CD4-positive, CD25-positive, alpha-beta regulatory T cell (primary cell): ENCODE data around the gene TMEM80. TPM values are rescaled to one million over a fixed set of nuclear protein-coding genes. Genes with fewer than 3 reads are reported as not detected.

Experiments used
- ATAC-seq, 2 donors: fragments of 150-1000 bp; cut with Tn5 transposase; one replicate each; pipeline ENCODE4 v1.10.0; 2021; ENCODE audit warnings: low read depth in 2 of 2, moderate number of reproducible peaks in 2 of 2, moderate library complexity in 1 of 2
- DNase-seq, 3 donors: peaks; one replicate each; pipeline versions ENCODE4 v3.0.0 to v3.0.0-alpha.2; 2012 to 2022; ENCODE audit warnings: mixed read lengths in 1 of 3
- H3K27ac ChIP-seq: one replicate; pipeline ENCODE4 v1.7.0; 2013; ENCODE audit warnings: mild to moderate bottlenecking, low read length; ENCODE audit not compliant: insufficient read depth, poor library complexity, severe bottlenecking
- H3K27me3 ChIP-seq: one replicate; pipeline ENCODE4 v1.7.0; 2013; ENCODE audit warnings: low read length; ENCODE audit not compliant: control insufficient read depth, insufficient read depth
- H3K36me3 ChIP-seq: one replicate; pipeline ENCODE4 v1.7.0; 2013; ENCODE audit warnings: mild to moderate bottlenecking, low read length, moderate library complexity; ENCODE audit not compliant: control insufficient read depth, insufficient read depth
- H3K4me1 ChIP-seq: 2 replicates; pipeline ENCODE4 v1.7.0; 2013; ENCODE audit warnings: mild to moderate bottlenecking, low read length; ENCODE audit not compliant: insufficient read depth, control insufficient read depth, poor library complexity, severe bottlenecking
- H3K4me3 ChIP-seq: one replicate; pipeline ENCODE4 v1.7.0; 2013; ENCODE audit warnings: low read depth, mild to moderate bottlenecking, low read length, moderate library complexity
- H3K9me3 ChIP-seq, 2 experiments: 1 replicate in 1 of 2; 2 replicates in 1 of 2; pipeline ENCODE4 v1.7.0; 2013; ENCODE audit warnings: low read length in 2 of 2, mild to moderate bottlenecking in 1 of 2, moderate library complexity in 1 of 2; ENCODE audit not compliant: control insufficient read depth in 2 of 2
- H3K27ac Mint-ChIP-seq, 3 donors: one replicate each; pipeline ENCODE4 v1.8.0; 2020 to 2022; ENCODE audit warnings: mild to moderate bottlenecking in 3 of 3, mixed read lengths in 3 of 3, moderate library complexity in 2 of 3
- H3K27me3 Mint-ChIP-seq: one replicate; pipeline ENCODE4 v1.8.0; 2022; ENCODE audit warnings: mild to moderate bottlenecking, mixed read lengths
- H3K36me3 Mint-ChIP-seq: one replicate; pipeline ENCODE4 v1.8.0; 2020; ENCODE audit warnings: mixed read lengths
- H3K4me1 Mint-ChIP-seq, 4 donors: one replicate each; pipeline ENCODE4 v1.8.0; 2020 to 2022; ENCODE audit warnings: mixed read lengths in 4 of 4, mild to moderate bottlenecking in 1 of 4
- H3K4me3 Mint-ChIP-seq, 4 donors: one replicate each; pipeline ENCODE4 v1.8.0; 2020 to 2022; ENCODE audit warnings: mild to moderate bottlenecking in 4 of 4, mixed read lengths in 4 of 4, moderate library complexity in 3 of 4
- H3K9me3 Mint-ChIP-seq, 7 donors: one replicate each; pipeline ENCODE4 v1.8.0; 2020 to 2022; ENCODE audit warnings: mixed read lengths in 7 of 7, mild to moderate bottlenecking in 3 of 7, moderate library complexity in 2 of 7
- polyA plus RNA-seq, 4 donors: library from polyadenylated mRNA; unstranded; fragments of 300-500 nt; fragmentation: Illumina TruSeq; gene quantifications; one replicate each; pipeline ENCODE4 v1.2.3, GENCODE V29; 2021
- total RNA-seq: library from RNA; stranded (reverse); gene quantifications from one replicate; pipeline ENCODE4 v1.2.3, GENCODE V29; 2022

The TMEM80 gene
- total and polyA plus RNA-seq, 5 donors from 2014 or later: 24.5 to 35.0 (median 26.3) TPM

GRCh38 chr11:720017-720641 lies 24.5 kb downstream of the TMEM80 start:
- Mint-ChIP-seq H3K27ac (no peak overlapping the region), H3K4me3 (peak overlapping the region in 2 of 4 donors; percentile 11 to 52), H3K36me3 (no peaks in the 10 kb centered on the region)

DNA sequence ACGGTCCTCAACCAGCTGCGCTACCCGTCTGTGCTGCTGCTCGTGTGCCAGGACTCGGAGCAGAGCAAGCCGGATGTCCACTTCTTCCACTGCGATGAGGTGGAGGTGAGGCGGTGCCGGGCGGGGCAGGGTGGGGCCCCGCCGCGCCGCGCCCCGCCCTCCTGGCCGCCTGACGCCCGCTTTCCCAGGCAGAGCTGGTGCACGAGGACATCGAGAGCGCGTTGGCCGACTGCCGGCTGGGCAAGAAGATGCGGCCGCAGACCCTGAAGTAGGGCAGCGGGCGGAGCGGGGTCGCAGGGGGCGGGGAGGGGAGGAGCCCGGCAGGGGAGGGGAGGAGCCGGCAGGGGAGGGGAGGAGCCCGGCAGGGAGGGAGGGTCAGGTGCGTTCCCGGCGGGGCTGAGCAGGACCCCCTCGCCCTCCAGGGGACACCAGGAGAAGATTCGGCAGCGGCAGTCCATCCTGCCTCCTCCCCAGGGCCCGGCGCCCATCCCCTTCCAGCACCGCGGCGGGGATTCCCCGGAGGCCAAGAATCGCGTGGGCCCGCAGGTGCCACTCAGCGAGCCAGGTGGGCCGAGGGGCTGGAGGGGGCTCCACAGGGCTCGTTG lies 25.1 kb downstream of the TMEM80 start:
- peaks cover 0 to 23% (median 9%) of the 10 kb centered on the region in 4 donors for H3K4me1 Mint-ChIP-seq
- Histone ChIP-seq H3K27me3 (no peaks in the 10 kb centered on the region), H3K36me3 (no peaks in the 10 kb centered on the region), H3K4me3 (no peak overlapping the region), H3K27ac (no peak overlapping the region), H3K4me1 (peaks cover 37% of the 10 kb centered on the region), H3K9me3 (no peaks in the 10 kb centered on the region)
- no peaks in the 10 kb centered on the region for H3K36me3 Mint-ChIP-seq
- peak in 2 of 3 donors; percentile 35 to 66 for DNase-seq
- no peaks in the 10 kb centered on the region for H3K9me3 Mint-ChIP-seq
- H3K27ac Mint-ChIP-seq: no peak overlapping the region
- peak; percentile 22 to 69 for ATAC-seq
- H3K4me3 Mint-ChIP-seq: peak overlapping the region in 1 of 4 donors; percentile 52
- peaks cover 13% of the 10 kb centered on the region for H3K27me3 Mint-ChIP-seq

More at GRCh38 chr11:720017-720641, 24.5 kb downstream of the TMEM80 start:
- H3K9me3 Mint-ChIP-seq: peaks cover 0 to 3% (median 0%) of the 10 kb centered on the region in 7 donors
- no peak for DNase-seq
- no peak for ATAC-seq
- H3K27me3 Mint-ChIP-seq: peaks cover 13% of the 10 kb centered on the region
- Histone ChIP-seq H3K4me1 (peaks cover 31% of the 10 kb centered on the region), H3K9me3 (no peaks in the 10 kb centered on the region), H3K4me3 (no peak overlapping the region), H3K27ac (no peak overlapping the region), H3K36me3 (no peaks in the 10 kb centered on the region), H3K27me3 (no peaks in the 10 kb centered on the region)
- H3K4me1 Mint-ChIP-seq: peaks cover 0 to 21% (median 9%) of the 10 kb centered on the region in 4 donors

DNA sequence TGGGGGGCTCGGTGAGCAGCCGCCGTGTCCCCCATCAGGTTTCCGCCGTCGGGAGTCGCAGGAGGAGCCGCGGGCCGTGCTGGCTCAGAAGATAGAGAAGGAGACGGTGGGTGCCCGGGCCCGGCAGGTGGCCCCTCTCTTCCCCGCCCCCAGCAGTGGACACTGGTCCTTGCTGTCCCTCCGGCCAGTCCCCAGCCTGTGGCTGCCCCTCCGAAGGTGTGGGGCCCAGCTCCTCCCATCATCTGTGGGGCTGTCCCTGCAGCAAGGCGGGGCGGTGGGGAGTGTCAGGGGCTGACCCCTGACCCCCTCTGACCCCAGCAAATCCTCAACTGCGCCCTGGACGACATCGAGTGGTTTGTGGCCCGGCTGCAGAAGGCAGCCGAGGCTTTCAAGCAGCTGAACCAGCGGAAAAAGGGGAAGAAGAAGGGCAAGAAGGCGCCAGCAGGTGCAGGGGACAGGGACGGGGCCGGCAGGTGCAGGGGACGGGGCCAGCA lies 25.7 kb downstream of the TMEM80 start:
- Histone ChIP-seq H3K27ac (no peak overlapping the region), H3K9me3 (no peaks in the 10 kb centered on the region), H3K27me3 (no peaks in the 10 kb centered on the region), H3K4me3 (no peak overlapping the region), H3K4me1 (peaks cover 42% of the 10 kb centered on the region), H3K36me3 (no peaks in the 10 kb centered on the region)
- ATAC-seq (peak in 1 of 2 donors; percentile 1), DNase-seq (no peak)
- Mint-ChIP-seq H3K9me3 (no peaks in the 10 kb centered on the region), H3K4me3 (peak overlapping the region in 3 of 4 donors; percentile 44 to 77 (median 55)), H3K4me1 (peaks cover 0 to 23% (median 9%) of the 10 kb centered on the region in 4 donors), H3K27me3 (peaks cover 13% of the 10 kb centered on the region), H3K36me3 (no peaks in the 10 kb centered on the region), H3K27ac (no peak overlapping the region)

DNA sequence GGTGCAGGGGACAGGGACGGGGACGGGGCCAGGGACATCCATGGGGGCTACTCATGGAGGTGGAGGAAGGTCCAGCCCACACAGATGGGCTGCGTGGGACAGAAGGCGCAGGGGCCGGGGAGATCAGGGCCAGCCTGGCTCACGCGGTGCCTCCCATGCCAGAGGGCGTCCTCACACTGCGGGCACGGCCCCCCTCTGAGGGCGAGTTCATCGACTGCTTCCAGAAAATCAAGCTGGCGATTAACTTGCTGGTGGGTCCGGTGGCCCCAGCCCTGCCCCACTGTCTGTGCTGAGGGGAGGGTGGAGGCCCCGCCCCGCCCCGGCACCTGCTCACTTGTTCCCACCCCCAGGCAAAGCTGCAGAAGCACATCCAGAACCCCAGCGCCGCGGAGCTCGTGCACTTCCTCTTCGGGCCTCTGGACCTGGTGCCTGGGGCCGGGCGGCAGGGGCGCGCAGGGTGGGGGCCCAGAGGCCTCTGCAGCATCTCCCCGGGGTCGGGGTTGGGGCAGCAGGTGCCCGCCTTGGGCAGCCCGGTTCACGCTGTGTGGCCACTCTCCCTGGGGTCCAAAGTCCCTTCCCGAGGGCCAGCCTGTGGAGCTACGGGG lies 26.2 kb downstream of the TMEM80 start:
- Histone ChIP-seq H3K27ac (no peak overlapping the region), H3K4me1 (peaks cover 48% of the 10 kb centered on the region), H3K9me3 (no peaks in the 10 kb centered on the region), H3K27me3 (no peaks in the 10 kb centered on the region), H3K36me3 (no peaks in the 10 kb centered on the region), H3K4me3 (no peak overlapping the region)
- Mint-ChIP-seq H3K36me3 (no peaks in the 10 kb centered on the region), H3K4me1 (peaks cover 0 to 26% (median 9%) of the 10 kb centered on the region in 4 donors), H3K27ac (no peak overlapping the region), H3K4me3 (peak overlapping the region in 3 of 4 donors; percentile 44 to 77 (median 55)), H3K9me3 (no peaks in the 10 kb centered on the region), H3K27me3 (peaks cover 13% of the 10 kb centered on the region)
- DNase-seq (peak; percentile 49 to 68 (median 50)), ATAC-seq (peak; percentile 47 to 59)

GRCh38 chr11:722346-722811 lies 26.8 kb downstream of the TMEM80 start:
- Mint-ChIP-seq H3K9me3 (no peaks in the 10 kb centered on the region), H3K4me1 (peaks cover 0 to 30% (median 9%) of the 10 kb centered on the region in 4 donors), H3K4me3 (no peak overlapping the region), H3K27me3 (peaks cover 13% of the 10 kb centered on the region), H3K27ac (peak overlapping the region in 1 of 3 donors; percentile 83), H3K36me3 (no peaks in the 10 kb centered on the region)
- no peak overlapping the region for H3K4me3 ChIP-seq
- no peak overlapping the region for H3K27ac ChIP-seq
- peaks cover 52% of the 10 kb centered on the region for H3K4me1 ChIP-seq
- H3K27me3 ChIP-seq: no peaks in the 10 kb centered on the region
- no peaks in the 10 kb centered on the region for H3K36me3 ChIP-seq
- H3K9me3 ChIP-seq: no peaks in the 10 kb centered on the region
- no peak for ATAC-seq
- no peak for DNase-seq

GRCh38 chr11:723120-723883 lies 27.7 kb downstream of the TMEM80 start:
- H3K9me3 Mint-ChIP-seq: no peaks in the 10 kb centered on the region
- Histone ChIP-seq H3K4me1 (peaks cover 60% of the 10 kb centered on the region), H3K27ac (no peak overlapping the region), H3K4me3 (no peak overlapping the region), H3K27me3 (no peaks in the 10 kb centered on the region), H3K36me3 (no peaks in the 10 kb centered on the region), H3K9me3 (no peaks in the 10 kb centered on the region)
- peaks cover 13% of the 10 kb centered on the region for H3K27me3 Mint-ChIP-seq
- H3K4me3 Mint-ChIP-seq: peak overlapping the region; percentile 67 to 97 (median 86)
- ATAC-seq (peak; percentile 16 to 41), DNase-seq (peak; percentile 40 to 80 (median 66))
- H3K4me1 Mint-ChIP-seq: peaks cover 0 to 35% (median 9%) of the 10 kb centered on the region in 4 donors
- no peaks in the 10 kb centered on the region for H3K36me3 Mint-ChIP-seq
- peak overlapping the region in 1 of 3 donors; percentile 71 for H3K27ac Mint-ChIP-seq

GRCh38 chr11:724049-724777 lies 28.6 kb downstream of the TMEM80 start:
- no peak overlapping the region for H3K4me3 ChIP-seq
- Mint-ChIP-seq H3K27me3 (peaks cover 10% of the 10 kb centered on the region), H3K4me3 (peak overlapping the region in 3 of 4 donors; percentile 24 to 67 (median 33)), H3K27ac (peak overlapping the region in 1 of 3 donors; percentile 63), H3K36me3 (no peaks in the 10 kb centered on the region), H3K4me1 (peaks cover 0 to 33% (median 9%) of the 10 kb centered on the region in 4 donors), H3K9me3 (no peaks in the 10 kb centered on the region)
- no peak for DNase-seq
- H3K27ac ChIP-seq: no peak overlapping the region
- no peaks in the 10 kb centered on the region for H3K9me3 ChIP-seq
- no peak for ATAC-seq
- peaks cover 60% of the 10 kb centered on the region for H3K4me1 ChIP-seq
- H3K36me3 ChIP-seq: no peaks in the 10 kb centered on the region
- H3K27me3 ChIP-seq: no peaks in the 10 kb centered on the region
